ENCODE results near the gene DPP10.
"Not testable (repeated sequence)": the region's sequence is repeated elsewhere in the genome, so short reads cannot be mapped to it uniquely, and the experiment has no call there.

DPP10 gene

DNA sequence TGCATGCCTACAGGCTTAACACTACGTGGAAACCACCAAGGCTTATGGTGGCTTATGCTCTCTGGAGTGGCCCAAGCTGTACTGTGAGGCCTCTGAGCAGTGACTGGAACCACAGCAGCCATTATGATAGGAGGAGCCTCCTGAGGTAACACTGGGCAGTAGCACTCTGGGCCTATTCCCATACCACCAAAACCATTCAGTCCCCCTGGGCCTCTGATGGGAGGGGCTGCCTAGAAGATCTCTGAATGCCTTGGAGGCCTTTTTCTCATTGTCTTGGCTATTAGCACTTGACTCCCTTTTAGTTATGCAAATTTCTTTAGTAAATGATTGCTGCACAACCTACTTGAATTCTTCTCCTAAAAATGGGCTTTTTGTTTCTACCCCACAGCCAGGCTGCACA is 985.0 kb downstream of the DPP10 start:
- no peak for DNase-seq (ENCODE audit: low spot score)

DNA sequence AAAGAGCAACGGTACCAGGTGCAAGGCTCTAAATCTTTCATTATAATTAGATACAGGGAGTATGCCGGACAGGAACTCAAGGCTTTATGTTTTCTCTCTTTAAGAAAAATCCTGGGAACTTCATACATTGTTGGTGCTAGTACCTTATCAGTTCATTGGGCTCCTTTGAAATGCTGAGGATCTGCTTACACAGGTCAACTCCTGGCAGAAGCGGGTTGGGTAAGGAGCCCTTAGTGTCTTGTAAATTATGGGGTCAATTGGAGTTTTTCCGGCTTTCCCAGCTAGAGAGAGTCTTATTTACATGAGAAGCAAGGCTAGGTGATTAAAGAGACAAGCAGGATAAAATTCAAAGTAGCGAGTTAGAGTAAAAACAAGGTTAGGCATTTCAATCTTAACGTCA is 998.3 kb downstream of the DPP10 start:
- not testable (repeated sequence) for DNase-seq (ENCODE audit: low spot score)

- no peak for DNase-seq (ENCODE audit: low spot score)
Measured at GRCh38 chr2:115443539-115444185, 1001.2 kb downstream of the DPP10 start.

GRCh38 chr2:115460008-115460407 is 1017.6 kb downstream of the DPP10 start:
- no peak for DNase-seq (ENCODE audit: low spot score)

DNA sequence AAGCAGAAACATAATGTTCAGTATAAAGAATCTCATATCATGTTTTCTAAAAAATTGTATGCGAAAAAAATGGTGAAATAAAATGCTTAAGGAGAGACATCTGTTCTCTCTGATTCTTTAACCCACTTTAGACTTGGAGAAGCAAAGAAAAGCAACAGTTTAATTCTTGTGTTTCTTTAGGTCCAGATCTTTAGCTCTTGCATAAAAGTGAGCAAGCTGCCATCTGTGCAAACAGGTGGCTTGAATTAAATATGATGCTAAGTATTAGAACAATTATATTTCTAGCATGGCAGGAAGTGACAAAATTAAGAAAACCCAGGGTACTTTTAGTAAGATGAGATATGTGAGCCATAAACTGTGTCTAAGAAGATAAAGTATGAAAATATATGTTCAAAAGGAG is 1038.3 kb downstream of the DPP10 start:
- no peak for DNase-seq (ENCODE audit: low spot score)

DNA sequence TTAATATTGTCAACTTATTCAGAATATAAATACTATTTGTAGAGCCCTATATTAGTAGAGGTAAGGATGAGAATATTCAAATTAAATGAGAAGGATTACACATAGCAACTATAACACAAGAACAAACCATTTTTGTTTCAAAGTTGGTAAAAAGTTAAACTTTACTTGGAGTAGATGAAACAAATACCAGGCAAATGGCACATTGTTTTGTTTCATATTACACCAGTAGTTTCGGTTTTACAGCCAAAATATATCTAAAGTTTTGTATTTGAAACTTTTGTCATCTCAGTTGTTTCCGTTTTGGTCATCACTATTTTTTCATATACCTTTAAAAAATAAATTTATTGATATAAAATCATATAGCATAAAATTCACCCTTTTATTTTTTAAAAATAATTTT is 1039.4 kb downstream of the DPP10 start:
- DNase-seq (ENCODE audit: low spot score): no peak

DNA sequence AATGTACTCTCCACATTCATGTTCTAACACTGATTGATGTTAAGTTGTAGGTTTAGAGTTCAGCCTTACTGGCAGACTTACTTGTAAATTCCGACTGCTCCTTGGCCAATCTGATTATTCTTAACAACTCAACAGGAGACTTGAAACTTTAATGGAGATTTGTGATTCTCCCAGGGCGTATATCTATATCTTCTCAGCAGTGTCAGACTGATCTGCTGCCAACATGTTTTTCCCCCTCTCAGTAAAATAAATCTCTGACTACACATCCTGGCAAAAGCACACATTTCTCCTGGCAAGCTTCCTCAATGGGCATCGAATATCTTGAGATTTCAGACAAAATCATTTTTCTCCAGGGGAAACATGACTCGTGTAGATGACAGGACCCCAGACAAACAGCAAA is 1041.2 kb downstream of the DPP10 start:
- DNase-seq (ENCODE audit: low spot score): no peak

GRCh38 chr2:115484486-115484885 is 1042.0 kb downstream of the DPP10 start:
- DNase-seq (ENCODE audit: low spot score): no peak

DNA sequence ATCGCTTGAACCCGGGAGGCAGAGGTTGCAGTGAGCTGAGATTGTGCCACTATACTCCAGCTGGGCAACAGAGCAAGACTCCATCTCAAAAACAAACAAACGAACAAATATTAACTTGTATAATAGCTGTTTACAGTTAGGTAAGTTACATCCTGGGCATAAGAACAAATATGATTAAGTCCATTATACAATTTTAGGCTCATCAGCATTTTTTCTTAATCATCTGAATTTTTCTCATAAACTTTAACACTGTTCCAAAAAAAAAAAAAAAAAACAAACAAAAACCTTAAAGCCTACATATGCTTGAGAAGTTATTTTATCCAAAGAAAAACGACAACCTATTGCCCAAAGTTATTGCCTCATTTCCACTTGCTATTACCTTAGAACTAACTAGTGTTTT is 1042.5 kb downstream of the DPP10 start:
- no peak for DNase-seq (ENCODE audit: low spot score)

- DNase-seq (ENCODE audit: low spot score): no peak
Measured at GRCh38 chr2:115491186-115491793, 1048.8 kb downstream of the DPP10 start.

- no peak for DNase-seq (ENCODE audit: low spot score)
Measured at GRCh38 chr2:115505331-115505730, 1062.9 kb downstream of the DPP10 start.

DNA sequence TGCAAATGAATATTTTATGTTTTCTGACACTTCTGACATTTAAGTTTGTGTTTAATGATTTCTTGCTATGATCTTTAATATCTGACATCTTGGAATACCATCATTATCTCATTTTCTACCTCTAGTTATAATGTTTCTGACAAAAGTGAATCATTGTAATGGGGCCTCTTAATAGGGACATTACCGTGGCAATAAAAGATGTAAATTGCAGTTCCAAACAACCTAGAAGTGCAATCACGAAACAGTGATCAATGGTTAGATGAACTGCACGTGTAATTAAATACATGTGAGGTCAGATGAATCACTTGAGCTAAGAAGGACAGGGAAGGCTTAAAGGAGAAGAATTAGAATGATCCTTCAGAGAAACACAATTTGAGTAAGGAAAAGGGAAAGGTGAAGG is 1078.3 kb downstream of the DPP10 start:
- no peak for DNase-seq (ENCODE audit: low spot score)

DNA sequence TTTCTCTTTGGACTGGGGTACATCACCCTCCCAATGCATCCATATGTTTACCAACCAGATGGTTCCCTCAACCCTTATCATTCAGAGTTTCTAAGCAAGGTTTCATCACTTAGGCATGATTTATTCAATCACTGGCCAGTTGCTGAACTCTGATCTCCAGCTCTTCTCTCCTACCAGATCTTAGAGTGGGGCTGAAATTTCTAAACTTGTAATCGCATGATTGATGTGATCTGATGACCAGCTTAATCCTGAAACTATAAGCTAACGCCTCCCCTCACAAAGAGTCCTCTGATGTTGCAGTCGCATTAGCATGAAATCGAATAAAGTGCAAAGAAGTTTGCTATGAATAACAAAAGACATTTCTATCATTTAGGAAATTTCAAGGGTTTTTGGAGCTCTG is 1082.0 kb downstream of the DPP10 start:
- DNase-seq (ENCODE audit: low spot score): no peak

GRCh38 chr2:115529627-115530026 is 1087.2 kb downstream of the DPP10 start:
- DNase-seq (ENCODE audit: low spot score): no peak

- no peak for DNase-seq (ENCODE audit: low spot score)
Measured at GRCh38 chr2:115533081-115533480, 1090.6 kb downstream of the DPP10 start.

DNA sequence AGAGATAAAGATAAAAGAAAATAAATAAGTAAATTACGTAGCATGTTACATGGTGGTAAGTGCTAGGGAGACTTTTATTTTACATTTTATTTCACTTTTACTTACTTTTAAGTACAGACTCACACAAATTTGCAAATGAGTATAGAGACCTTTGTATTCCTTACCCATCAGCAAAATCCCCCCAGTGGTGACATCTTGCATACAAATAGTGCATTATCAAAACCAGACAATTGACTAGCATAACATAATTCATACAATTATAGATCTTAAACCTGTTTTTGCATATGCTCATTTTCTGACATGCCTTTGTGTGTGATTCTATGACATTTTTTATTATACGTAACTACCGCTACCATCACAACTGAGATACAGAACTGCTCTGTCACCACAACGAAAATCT is 1099.4 kb downstream of the DPP10 start:
- DNase-seq (ENCODE audit: low spot score): no peak

- DNase-seq (ENCODE audit: low spot score): no peak
Measured at GRCh38 chr2:115542331-115542730, 1099.9 kb downstream of the DPP10 start.

- DNase-seq (ENCODE audit: low spot score): no peak
Measured at GRCh38 chr2:115543024-115543423, 1100.6 kb downstream of the DPP10 start.

GRCh38 chr2:115543461-115543860 is 1101.0 kb downstream of the DPP10 start:
- no peak for DNase-seq (ENCODE audit: low spot score)

GRCh38 chr2:115549611-115550130 is 1107.2 kb downstream of the DPP10 start:
- no peak for DNase-seq (ENCODE audit: low spot score)

GRCh38 chr2:115552726-115553125 is 1110.3 kb downstream of the DPP10 start:
- no peak for DNase-seq (ENCODE audit: low spot score)

DNA sequence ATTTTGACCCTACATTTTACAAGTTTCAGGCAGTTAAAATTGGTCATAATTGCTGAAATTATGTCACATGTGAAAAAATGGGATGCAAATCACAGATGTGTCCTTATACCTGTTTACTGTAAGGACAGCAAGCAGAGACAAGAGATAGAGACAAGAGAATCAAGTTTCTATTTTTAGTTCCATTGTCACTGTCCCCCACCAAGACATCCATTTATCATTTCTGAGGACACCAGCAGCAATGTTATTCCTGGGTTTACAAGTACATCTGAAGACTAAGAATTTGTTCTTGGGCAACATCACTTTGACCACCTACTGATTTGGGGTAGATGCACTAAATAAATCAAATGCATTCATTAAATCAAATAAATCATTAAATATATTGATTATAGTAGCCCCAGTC is 1111.7 kb downstream of the DPP10 start:
- no peak for DNase-seq (ENCODE audit: low spot score)

- DNase-seq (ENCODE audit: low spot score): no peak
Measured at GRCh38 chr2:115558725-115559124, 1116.3 kb downstream of the DPP10 start.

DNA sequence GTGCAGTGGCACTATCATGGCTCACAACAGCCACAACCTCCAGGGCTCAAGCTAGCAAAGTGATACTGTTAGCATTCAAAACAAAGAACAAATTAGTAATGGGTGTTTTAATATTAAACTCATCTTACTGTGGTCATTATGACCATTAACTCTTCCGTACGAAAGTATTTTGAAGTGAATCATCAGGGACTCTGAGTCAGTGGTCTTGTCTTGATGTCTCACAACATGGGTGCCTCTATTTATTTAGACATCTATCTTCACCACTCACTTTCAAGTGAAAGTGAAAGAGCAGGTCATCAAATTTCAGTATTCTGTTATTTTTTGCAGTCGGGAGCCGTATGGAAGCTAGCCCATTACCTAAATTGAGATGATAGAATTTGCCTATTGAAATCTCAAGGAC is 1118.2 kb downstream of the DPP10 start:
- no peak for DNase-seq (ENCODE audit: low spot score)

Measured in COLO829 (cell line).